Prostate gland (tissue), 2 donors: ENCODE measurements around the gene ZNF91.

Experiments used
- POLR2AphosphoS5 ChIP-seq: sonication (generic); formaldehyde crosslinking; IDR thresholded peaks from one replicate; pipeline ENCODE4 v1.6.1; 2017; ENCODE audit warnings: antibody characterized with exemption
- TF ChIP-seq, protein P1 (sequence below), 4 experiments: fragments of 200-600 bp in 2 of 4; fragments of 450-650 bp in 2 of 4; sonication (generic) in 2 of 4; IDR thresholded peaks; 1 replicate in 3 of 4; 2 replicates in 1 of 4; pipeline ENCODE4 v1.5.1; 2016 to 2019; ENCODE audit warnings: antibody characterized with exemption in 4 of 4, mild to moderate bottlenecking in 2 of 4, moderate library complexity in 2 of 4

DNA sequence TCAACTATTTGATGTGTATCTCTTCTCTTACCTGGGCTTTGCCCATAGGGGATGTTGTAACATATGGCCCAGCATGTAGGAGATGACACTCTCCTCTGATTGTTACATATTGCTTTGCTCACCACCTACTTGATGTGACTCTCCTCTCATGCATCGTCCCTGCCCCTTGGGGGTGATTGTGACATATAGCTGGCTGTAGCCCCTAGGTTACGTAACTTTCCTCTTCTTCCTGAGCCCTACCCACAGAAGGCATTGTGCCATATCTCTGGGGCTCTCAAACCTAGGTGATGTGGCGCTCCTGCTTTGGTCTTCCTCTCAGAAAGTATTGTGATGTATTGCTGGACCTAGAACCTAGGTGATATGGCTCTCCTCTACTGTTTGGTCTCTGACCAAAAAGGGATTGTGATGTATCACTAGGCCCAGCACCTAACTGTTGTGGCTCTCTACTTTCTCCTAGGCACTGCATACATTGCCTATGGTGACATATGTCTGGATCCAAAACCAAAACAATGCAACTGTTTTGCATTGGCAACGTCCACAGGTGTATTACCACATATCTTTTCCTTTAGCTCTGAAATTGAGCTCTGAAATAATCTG, 73.2 kb downstream of the ZNF91 start:
- TF ChIP-seq, protein P1, sequence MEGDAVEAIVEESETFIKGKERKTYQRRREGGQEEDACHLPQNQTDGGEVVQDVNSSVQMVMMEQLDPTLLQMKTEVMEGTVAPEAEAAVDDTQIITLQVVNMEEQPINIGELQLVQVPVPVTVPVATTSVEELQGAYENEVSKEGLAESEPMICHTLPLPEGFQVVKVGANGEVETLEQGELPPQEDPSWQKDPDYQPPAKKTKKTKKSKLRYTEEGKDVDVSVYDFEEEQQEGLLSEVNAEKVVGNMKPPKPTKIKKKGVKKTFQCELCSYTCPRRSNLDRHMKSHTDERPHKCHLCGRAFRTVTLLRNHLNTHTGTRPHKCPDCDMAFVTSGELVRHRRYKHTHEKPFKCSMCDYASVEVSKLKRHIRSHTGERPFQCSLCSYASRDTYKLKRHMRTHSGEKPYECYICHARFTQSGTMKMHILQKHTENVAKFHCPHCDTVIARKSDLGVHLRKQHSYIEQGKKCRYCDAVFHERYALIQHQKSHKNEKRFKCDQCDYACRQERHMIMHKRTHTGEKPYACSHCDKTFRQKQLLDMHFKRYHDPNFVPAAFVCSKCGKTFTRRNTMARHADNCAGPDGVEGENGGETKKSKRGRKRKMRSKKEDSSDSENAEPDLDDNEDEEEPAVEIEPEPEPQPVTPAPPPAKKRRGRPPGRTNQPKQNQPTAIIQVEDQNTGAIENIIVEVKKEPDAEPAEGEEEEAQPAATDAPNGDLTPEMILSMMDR (IDR thresholded peaks at IDR 0.05), result no peak
- TF ChIP-seq POLR2AphosphoS5, result no peak
